Measurements from ENCODE around the gene STAC.
A peak's percentile ranks its signal among the peaks of the same experiment; 100 is the strongest.
"Not testable (repeated sequence)": the region's sequence is repeated elsewhere in the genome, so short reads cannot be mapped to it uniquely, and the experiment has no call there.

The STAC gene

DNA sequence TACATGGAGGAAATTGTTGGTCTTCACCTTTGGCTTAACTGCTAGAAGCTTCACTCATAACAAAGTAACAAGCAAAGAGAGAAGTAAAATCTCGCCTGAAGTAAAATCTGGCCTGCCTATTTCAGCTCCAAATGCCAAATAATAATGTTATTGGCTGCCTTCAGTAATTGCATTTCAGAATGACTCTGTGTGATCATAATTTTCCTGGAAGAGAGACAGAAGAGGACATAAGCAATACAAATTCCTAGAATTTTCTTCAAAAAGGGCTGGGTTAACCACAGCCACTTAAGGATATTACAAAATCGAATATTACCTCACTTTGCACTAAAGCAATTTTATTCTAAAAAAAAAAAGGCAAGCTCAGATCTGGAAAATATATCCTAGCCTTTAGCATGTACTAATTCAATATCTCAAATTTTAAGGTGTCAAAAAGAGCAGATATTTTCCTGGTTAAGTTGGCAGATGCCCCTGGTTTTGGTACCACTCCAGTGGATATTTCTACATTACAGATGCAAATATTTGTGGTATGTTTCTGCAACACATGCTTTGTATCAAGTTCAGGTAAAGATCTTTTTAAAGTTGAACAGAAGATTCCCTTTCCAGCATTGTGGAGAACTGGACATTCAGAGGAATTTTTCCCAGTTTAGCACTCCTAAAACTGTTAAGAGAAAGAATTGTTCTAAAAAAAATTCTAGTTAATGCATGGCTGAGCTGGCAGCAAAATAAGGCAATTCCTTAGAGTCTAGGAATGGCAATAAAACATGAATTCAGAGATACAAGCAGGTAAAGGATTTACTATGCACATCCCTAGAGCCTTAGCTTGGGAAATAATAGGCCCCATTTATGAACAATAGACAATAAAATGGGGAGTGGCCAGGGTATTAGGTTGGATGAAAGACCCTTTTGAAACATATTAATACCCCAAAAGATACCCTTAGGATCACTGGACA is 116.7 kb downstream of the STAC start:
- no peak overlapping the region for H3K27ac ChIP-seq
- TF ChIP-seq, protein P1, sequence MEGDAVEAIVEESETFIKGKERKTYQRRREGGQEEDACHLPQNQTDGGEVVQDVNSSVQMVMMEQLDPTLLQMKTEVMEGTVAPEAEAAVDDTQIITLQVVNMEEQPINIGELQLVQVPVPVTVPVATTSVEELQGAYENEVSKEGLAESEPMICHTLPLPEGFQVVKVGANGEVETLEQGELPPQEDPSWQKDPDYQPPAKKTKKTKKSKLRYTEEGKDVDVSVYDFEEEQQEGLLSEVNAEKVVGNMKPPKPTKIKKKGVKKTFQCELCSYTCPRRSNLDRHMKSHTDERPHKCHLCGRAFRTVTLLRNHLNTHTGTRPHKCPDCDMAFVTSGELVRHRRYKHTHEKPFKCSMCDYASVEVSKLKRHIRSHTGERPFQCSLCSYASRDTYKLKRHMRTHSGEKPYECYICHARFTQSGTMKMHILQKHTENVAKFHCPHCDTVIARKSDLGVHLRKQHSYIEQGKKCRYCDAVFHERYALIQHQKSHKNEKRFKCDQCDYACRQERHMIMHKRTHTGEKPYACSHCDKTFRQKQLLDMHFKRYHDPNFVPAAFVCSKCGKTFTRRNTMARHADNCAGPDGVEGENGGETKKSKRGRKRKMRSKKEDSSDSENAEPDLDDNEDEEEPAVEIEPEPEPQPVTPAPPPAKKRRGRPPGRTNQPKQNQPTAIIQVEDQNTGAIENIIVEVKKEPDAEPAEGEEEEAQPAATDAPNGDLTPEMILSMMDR (conservative IDR thresholded peaks at IDR 0.05; ENCODE audit: low read depth): no peak
- CTCF ChIA-PET: interaction anchor here (0.6 to 0.7 kb wide), 3 partner anchors 10 to 103 kb away, joined by 3 to 4 read pairs (median 3); no protein-coding TSS in a partner anchor
- peak; percentile 13 for DNase-seq (ENCODE audit: low spot score)
- POLR2A ChIA-PET (ENCODE audit: low non-redundant PET): no interaction called here

DNA sequence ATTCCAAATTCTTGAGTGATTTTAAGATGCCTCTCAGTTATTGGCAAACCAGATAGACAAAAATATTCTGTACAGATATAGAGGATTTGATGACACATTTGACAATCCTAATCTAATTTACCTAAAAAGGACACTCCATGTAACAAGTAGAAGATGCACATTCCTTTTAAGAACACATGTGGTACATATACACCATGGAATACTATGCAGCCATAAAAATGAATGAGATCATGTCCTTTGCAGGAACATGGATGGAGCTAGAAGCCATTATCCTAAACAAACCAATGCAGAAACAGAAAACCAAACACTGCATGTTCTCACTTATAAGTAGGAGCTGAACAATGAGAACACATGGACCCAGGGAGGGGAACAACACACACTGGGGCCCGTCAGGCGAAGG is 119.7 kb downstream of the STAC start:
- POLR2A ChIA-PET (ENCODE audit: low non-redundant PET); DNase-seq (ENCODE audit: low spot score); CTCF ChIA-PET: not testable (repeated sequence)

DNA sequence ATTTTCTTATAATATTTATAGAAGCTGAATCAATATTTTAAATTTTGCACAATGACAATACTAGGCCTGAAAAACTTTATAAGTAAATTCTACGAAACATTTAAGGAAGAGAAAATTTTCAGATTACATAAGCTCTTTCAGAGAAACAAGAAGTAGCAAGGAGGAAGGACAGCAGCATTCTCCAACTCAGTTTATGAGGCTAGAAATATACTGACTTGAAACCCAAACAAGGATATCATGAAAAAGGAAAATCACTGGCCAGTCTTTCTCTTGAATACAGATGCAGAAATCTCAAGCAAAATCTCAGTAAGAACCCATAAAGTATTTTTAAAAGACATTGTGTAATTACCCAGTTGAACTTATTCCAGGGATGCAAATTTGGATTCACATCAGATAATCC is 121.3 kb downstream of the STAC start:
- CTCF ChIA-PET: no interaction called here
- no peak for DNase-seq (ENCODE audit: low spot score)
- TF ChIP-seq, protein P1 (conservative IDR thresholded peaks at IDR 0.05; ENCODE audit: low read depth): no peak
- no peak overlapping the region for H3K27ac ChIP-seq
- POLR2A ChIA-PET (ENCODE audit: low non-redundant PET): no interaction called here

More for the DNA sequence above, 119.7 kb downstream of the STAC start:
- H3K27ac ChIP-seq: not testable (repeated sequence)

DNA sequence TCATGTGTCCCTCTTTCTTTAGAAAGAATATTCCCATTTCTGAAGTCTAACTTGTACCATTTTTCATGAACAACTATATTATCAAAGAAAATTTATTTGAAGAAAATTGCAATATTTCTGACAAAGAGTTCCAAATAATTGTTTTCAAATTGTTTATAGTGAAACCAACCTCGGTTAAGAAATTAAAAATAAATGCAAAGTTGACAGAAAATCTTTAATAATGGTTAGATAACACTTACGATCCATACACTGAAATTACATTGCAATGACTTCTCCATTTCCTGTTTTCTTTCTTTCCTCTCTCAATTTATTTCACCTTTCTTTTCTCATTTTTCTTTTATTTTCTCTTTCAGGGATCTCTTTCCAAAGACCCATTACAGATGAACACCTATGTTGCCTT is 125.1 kb downstream of the STAC start:
- ChIA-PET CTCF (no interaction called here), POLR2A (ENCODE audit: low non-redundant PET) (no interaction called here)
- no peak for DNase-seq (ENCODE audit: low spot score)
- H3K27ac ChIP-seq: no peak overlapping the region
- TF ChIP-seq, protein P1 (conservative IDR thresholded peaks at IDR 0.05; ENCODE audit: low read depth): no peak

DNA sequence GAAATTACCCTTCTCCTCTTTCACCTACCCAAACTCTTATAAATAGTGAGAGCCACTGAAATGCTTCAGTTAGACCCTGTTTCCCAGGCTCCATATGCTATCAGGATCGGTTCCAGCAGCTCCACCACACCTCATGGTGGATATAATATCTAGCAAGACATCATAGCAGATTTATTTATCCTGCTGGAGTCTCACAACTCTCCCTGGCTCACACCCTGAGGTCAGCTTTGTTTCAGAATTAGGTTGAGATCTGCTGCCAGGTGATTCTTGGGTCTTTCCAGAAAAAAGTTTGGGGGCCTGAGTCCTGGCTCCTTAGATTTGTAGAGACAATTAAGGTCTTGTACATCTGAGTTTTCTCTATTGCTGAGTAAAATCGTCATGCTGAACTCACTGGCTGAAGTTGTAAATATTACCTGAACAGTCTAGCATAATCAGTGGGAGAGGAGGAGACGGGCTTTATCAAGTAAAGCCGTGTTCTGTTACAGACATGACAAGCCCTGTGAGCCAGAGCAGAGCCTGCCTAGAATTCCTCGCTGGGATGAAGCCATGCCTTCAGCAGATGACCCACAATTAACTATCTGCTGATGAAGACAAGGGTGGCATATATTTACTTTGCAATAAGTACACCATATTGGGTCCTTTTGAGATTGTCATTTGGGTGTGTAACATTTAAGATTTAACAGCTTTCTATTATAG is 131.6 kb downstream of the STAC start:
- H3K27ac ChIP-seq: no peak overlapping the region
- TF ChIP-seq, protein P1 (conservative IDR thresholded peaks at IDR 0.05; ENCODE audit: low read depth): no peak
- no peak for DNase-seq (ENCODE audit: low spot score)
- CTCF ChIA-PET: interaction anchor here (0.5 kb wide), 1 partner anchor 15 kb away, joined by 4 read pairs; no protein-coding TSS in a partner anchor
- POLR2A ChIA-PET (ENCODE audit: low non-redundant PET): no interaction called here

DNA sequence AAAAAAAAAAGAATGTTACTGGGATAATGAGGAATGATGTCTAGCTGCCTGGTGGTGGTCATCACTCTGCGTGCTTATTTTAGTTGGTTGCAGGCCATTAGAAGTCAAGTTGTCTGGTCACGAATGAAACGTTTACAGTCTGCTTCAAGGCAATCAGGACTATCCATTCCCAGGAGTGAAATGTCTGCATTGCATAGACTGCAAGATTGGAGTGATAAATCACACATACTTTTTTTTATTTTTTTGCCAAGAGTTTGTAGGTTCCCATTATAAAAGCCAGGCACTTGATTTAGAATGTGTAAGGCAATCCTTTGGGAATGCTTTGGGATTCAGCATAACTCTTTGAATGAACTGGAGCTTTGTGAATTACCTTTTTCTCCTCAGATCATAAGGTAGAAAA is 132.3 kb downstream of the STAC start:
- TF ChIP-seq, protein P1 (conservative IDR thresholded peaks at IDR 0.05; ENCODE audit: low read depth): no peak
- H3K27ac ChIP-seq: no peak overlapping the region
- POLR2A ChIA-PET (ENCODE audit: low non-redundant PET): no interaction called here
- no peak for DNase-seq (ENCODE audit: low spot score)
- CTCF ChIA-PET: interaction anchor here (0.5 kb wide), 1 partner anchor 15 kb away, joined by 4 read pairs; no protein-coding TSS in a partner anchor
